Endodermal cell (in vitro differentiated cells): ENCODE measurements around the gene ASTN2. TPM values are rescaled to one million over a fixed set of nuclear protein-coding genes. Genes with fewer than 3 reads are reported as not detected.

ENCODE experiments used
- DNase-seq: peaks from one replicate; pipeline ENCODE4 v3.0.0-alpha.2; 2017
- H3K27ac ChIP-seq: 2 replicates; pipeline ENCODE4 v1.5.1; 2013; ENCODE audit warnings: mild to moderate bottlenecking, low read depth, low read length, moderate library complexity
- H3K27me3 ChIP-seq: 2 replicates; pipeline ENCODE4 v1.6.1; 2013; ENCODE audit warnings: mild to moderate bottlenecking, low read length, moderate library complexity; ENCODE audit not compliant: insufficient read depth, control insufficient read depth, poor library complexity, severe bottlenecking
- H3K36me3 ChIP-seq: 2 replicates; pipeline ENCODE4 v1.7.0; 2013; ENCODE audit warnings: mild to moderate bottlenecking, low read length, moderate library complexity; ENCODE audit not compliant: control insufficient read depth, insufficient read depth
- H3K4me1 ChIP-seq: one replicate; pipeline ENCODE4 v1.7.0; 2013; ENCODE audit warnings: low read length; ENCODE audit not compliant: control insufficient read depth, insufficient read depth
- H3K4me3 ChIP-seq: 2 replicates; pipeline ENCODE4 v1.5.1; 2013; ENCODE audit warnings: mild to moderate bottlenecking, low read length, moderate library complexity
- H3K9ac ChIP-seq: 2 replicates; pipeline ENCODE4 v1.6.1; 2013; ENCODE audit warnings: mild to moderate bottlenecking, low read length, moderate library complexity; ENCODE audit not compliant: poor library complexity, severe bottlenecking; ENCODE audit errors: extremely low read depth
- H3K9me3 ChIP-seq: 2 replicates; pipeline ENCODE4 v1.6.1; 2013; ENCODE audit warnings: mild to moderate bottlenecking, low read length, moderate library complexity; ENCODE audit not compliant: control insufficient read depth
- H3K27ac Mint-ChIP-seq: 2 replicates; pipeline ENCODE4 v1.8.0; 2020; ENCODE audit warnings: mixed read lengths
- H3K27me3 Mint-ChIP-seq: 2 replicates; pipeline ENCODE4 v1.8.0; 2021; ENCODE audit warnings: mild to moderate bottlenecking, mixed read lengths; ENCODE audit not compliant: insufficient read depth
- H3K36me3 Mint-ChIP-seq: 2 replicates; pipeline ENCODE4 v1.8.0; 2020; ENCODE audit warnings: low read depth, mixed read lengths
- H3K4me1 Mint-ChIP-seq: 2 replicates; pipeline ENCODE4 v1.8.0; 2020; ENCODE audit warnings: mixed read lengths
- H3K4me3 Mint-ChIP-seq: 2 replicates; pipeline ENCODE4 v1.8.0; 2020; ENCODE audit warnings: mild to moderate bottlenecking, moderate library complexity, mixed read lengths
- H3K9me3 Mint-ChIP-seq: 2 replicates; pipeline ENCODE4 v1.8.0; 2020; ENCODE audit warnings: mild to moderate bottlenecking, mixed read lengths
- WGBS, 2 experiments: methylation state at CpG; one replicate each; pipeline versions ENCODE4 v1.1.5 to v1.1.7; 2013; ENCODE audit warnings: missing lambda C conversion rate in 2 of 2, mixed read lengths in 1 of 2; ENCODE audit not compliant: insufficient coverage in 1 of 2, insufficient read length in 1 of 2; 5-methylcytosine and 5-hydroxymethylcytosine counted together
- total RNA-seq, 2 donors: library from RNA; stranded (reverse); fragmentation: NEBNext Ultra II Directional in 1 of 2; extraction: Animal tissue kit (Norgen Biotek cat#: 25700) in 1 of 2; gene quantifications; 2 replicates in 1 of 2; 3 replicates in 1 of 2; pipeline ENCODE4 v1.2.1, GENCODE V29; 2021
- TF ChIP-seq, protein P1 (sequence below): fragments of 200-600 bp; sonication (generic); conservative IDR thresholded peaks from 2 replicates; pipeline ENCODE4 v1.5.0; 2021; ENCODE audit warnings: antibody characterized with exemption, mild to moderate bottlenecking

Gene ASTN2
- total RNA-seq, 2 donors from 2014 or later = 8.9 to 10.4 TPM

DNA sequence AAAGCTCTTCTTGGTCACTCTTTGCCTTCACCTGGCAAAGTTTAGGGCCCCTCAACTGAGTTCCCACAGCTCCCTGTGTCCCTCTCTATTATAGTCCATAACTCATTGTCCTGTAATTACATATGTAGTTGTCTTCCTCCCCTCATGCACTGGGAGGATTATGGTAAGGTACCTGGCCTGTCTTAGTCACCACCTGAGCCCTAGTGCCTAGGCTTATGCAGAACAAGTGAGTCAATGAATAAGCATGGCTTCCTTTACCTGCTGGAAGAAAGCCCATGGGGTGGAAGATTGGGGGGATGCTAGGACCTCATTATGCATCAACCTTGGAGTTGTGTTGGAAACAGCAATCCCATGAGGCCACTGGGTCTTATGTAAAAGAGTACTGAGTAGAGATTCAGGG is 915.4 kb downstream of the ASTN2 start:
- no peak for DNase-seq
- H3K4me1 Mint-ChIP-seq = peaks cover 12% of the 10 kb centered on the region
- H3K27me3 Mint-ChIP-seq = peaks cover 19% of the 10 kb centered on the region
- Histone ChIP-seq H3K9me3 (no peaks in the 10 kb centered on the region), H3K27me3 (peaks cover 12% of the 10 kb centered on the region), H3K27ac (no peak overlapping the region), H3K4me1 (peaks cover 3% of the 10 kb centered on the region), H3K36me3 (no peaks in the 10 kb centered on the region), H3K9ac (no peak overlapping the region), H3K4me3 (no peak overlapping the region)
- H3K36me3 Mint-ChIP-seq = no peaks in the 10 kb centered on the region
- TF ChIP-seq, protein P1, sequence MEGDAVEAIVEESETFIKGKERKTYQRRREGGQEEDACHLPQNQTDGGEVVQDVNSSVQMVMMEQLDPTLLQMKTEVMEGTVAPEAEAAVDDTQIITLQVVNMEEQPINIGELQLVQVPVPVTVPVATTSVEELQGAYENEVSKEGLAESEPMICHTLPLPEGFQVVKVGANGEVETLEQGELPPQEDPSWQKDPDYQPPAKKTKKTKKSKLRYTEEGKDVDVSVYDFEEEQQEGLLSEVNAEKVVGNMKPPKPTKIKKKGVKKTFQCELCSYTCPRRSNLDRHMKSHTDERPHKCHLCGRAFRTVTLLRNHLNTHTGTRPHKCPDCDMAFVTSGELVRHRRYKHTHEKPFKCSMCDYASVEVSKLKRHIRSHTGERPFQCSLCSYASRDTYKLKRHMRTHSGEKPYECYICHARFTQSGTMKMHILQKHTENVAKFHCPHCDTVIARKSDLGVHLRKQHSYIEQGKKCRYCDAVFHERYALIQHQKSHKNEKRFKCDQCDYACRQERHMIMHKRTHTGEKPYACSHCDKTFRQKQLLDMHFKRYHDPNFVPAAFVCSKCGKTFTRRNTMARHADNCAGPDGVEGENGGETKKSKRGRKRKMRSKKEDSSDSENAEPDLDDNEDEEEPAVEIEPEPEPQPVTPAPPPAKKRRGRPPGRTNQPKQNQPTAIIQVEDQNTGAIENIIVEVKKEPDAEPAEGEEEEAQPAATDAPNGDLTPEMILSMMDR = no peak
- H3K4me3 Mint-ChIP-seq = no peak overlapping the region
- no peak overlapping the region for H3K27ac Mint-ChIP-seq
- H3K9me3 Mint-ChIP-seq = no peaks in the 10 kb centered on the region

DNA sequence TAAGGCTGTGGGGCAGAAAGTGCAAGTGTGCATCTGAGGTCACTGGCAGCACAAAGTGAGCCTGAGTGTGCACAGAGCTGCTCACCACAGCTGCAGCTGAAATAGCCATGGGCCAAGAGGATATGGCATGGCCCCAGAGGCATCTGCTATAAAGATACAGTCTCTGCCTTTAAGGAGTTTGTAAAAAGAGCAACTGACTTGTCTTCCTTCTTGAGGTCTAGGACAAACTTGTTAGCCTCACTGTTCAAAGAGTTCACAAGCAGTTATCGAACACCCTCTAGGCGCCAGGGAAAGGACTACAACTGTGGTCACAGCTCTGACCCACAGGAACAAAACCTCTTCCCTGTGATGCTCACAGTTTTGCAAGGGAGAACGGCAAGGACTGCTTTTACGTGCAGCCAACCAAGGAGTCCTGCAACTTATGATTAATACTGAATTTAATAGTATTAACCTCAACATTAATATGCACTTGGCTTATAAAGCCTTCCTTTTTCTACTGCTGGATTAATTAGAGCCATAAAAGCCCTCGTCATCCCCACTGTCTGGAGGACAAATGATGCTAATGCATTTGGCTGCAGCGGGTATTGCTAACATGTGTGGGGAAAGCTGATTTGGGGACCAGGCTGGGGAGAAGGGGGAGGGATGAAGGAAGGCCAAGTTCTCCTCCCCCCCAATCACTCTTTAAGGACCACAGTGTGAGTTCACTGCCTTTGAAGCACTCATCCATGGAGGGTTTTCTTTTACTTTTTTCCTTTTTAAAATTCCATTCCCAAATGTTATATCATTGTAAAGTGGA is 917.6 kb downstream of the ASTN2 start:
- H3K36me3 Mint-ChIP-seq = no peaks in the 10 kb centered on the region
- no peaks in the 10 kb centered on the region for H3K36me3 ChIP-seq
- H3K27ac Mint-ChIP-seq = no peak overlapping the region
- no peaks in the 10 kb centered on the region for H3K9me3 ChIP-seq
- 80 to 93% methylated on average over 2 to 6 of the region's 6 CpGs for WGBS, 2 experiments
- TF ChIP-seq, protein P1 = peak; percentile 21
- H3K9me3 Mint-ChIP-seq = no peaks in the 10 kb centered on the region
- peaks cover 12% of the 10 kb centered on the region for H3K4me1 Mint-ChIP-seq
- no peak for DNase-seq
- no peak overlapping the region for H3K4me3 Mint-ChIP-seq
- H3K27me3 ChIP-seq = no peaks in the 10 kb centered on the region
- peaks cover 3% of the 10 kb centered on the region for H3K4me1 ChIP-seq
- peaks cover 18% of the 10 kb centered on the region for H3K27me3 Mint-ChIP-seq
- no peak overlapping the region for H3K4me3 ChIP-seq
- H3K27ac ChIP-seq = no peak overlapping the region
- H3K9ac ChIP-seq = no peak overlapping the region

DNA sequence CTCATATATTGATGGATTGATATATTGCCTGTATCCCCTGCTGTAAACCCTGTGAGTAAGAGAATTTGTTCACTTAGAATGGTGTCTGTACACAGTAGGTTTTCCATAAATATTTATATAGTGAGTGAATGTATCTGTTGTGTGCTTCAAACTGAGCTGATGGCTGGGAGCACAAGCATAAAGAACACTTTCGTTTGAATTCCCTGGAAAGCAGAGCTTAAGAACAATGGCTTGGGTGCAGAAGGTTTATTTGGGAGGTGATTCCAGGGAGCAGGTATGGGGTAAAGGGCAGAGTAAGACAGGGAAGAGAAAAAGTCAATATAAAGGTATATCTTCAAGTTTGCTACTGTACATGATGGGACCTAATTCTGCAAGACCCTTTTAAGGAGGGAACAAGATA is 918.7 kb downstream of the ASTN2 start:
- Mint-ChIP-seq H3K27ac (no peak overlapping the region), H3K36me3 (no peaks in the 10 kb centered on the region), H3K27me3 (peaks cover 13% of the 10 kb centered on the region), H3K9me3 (no peaks in the 10 kb centered on the region), H3K4me1 (peaks cover 16% of the 10 kb centered on the region), H3K4me3 (no peak overlapping the region)
- WGBS, 2 experiments = 77 to 90% methylated on average over 1 of the region's 1 CpG
- Histone ChIP-seq H3K9ac (no peak overlapping the region), H3K36me3 (no peaks in the 10 kb centered on the region), H3K27ac (no peak overlapping the region), H3K4me3 (no peak overlapping the region), H3K9me3 (no peaks in the 10 kb centered on the region), H3K27me3 (no peaks in the 10 kb centered on the region), H3K4me1 (peaks cover 3% of the 10 kb centered on the region)
- no peak for DNase-seq
- TF ChIP-seq, protein P1 = no peak
